SK-N-SH (cell line): ENCODE data around the gene PPP1R2C. TPM values are rescaled to one million over a fixed set of nuclear protein-coding genes. Genes with fewer than 3 reads are reported as not detected.

Experiments
- CTCF ChIA-PET: fragments of 300-600, 350-600 bp; formaldehyde crosslinking; extraction: SDS; loops from one replicate; lab custom pipeline; 2021; lab: Yijun Ruan, JAX
- POLR2A ChIA-PET: fragments of 350-600 bp; sonication (Branson Sonifier 250); formaldehyde crosslinking; extraction: SDS; loops from one replicate; lab custom pipeline; 2020; ENCODE audit warnings: antibody characterized with exemption, inconsistent platforms; lab: Yijun Ruan, JAX
- DNase-seq: peaks from one replicate; pipeline ENCODE4 v3.0.0; 2012
- H2AFZ ChIP-seq: fragments of 200-600 bp; sonication (generic); 2 replicates; pipeline ENCODE4 v1.8.1; 2016; ENCODE audit warnings: antibody characterized with exemption, mild to moderate bottlenecking, low read depth
- H3F3A ChIP-seq: fragments of 200-600 bp; sonication (generic); replicated peaks from 2 replicates; pipeline ENCODE3; 2016; ENCODE audit warnings: antibody characterized with exemption, mild to moderate bottlenecking; ENCODE audit not compliant: insufficient read depth
- H3K27ac ChIP-seq, 2 experiments: fragments of 200-500 bp in 1 of 2; fragments of 200-600 bp in 1 of 2; sonication (Bioruptor generic) in 1 of 2; sonication (generic), shearing (Covaris generic) in 1 of 2; 2 replicates each; pipeline versions ENCODE4 v1.5.1 to v1.6.1; 2014 to 2016; ENCODE audit warnings: low read depth in 2 of 2, inconsistent platforms in 1 of 2, low read length in 1 of 2, mild to moderate bottlenecking in 1 of 2, mixed read lengths in 1 of 2
- H3K27me3 ChIP-seq: fragments of 200-600 bp; sonication (generic), shearing (Covaris generic); 2 replicates; pipeline ENCODE4 v1.6.1; 2016; ENCODE audit warnings: mixed run types; ENCODE audit not compliant: insufficient read depth
- H3K36me3 ChIP-seq, 2 experiments: fragments of 200-500 bp in 1 of 2; fragments of 200-600 bp in 1 of 2; sonication (Bioruptor generic) in 1 of 2; sonication (generic) in 1 of 2; replicated peaks in 1 of 2; 2 replicates each; pipeline versions ENCODE3 to v1.5.1; 2014 to 2016; ENCODE audit warnings: low read length in 1 of 2, mild to moderate bottlenecking in 1 of 2; ENCODE audit not compliant: insufficient read depth in 2 of 2, control insufficient read depth in 1 of 2
- H3K4me1 ChIP-seq, 2 experiments: fragments of 200-500 bp in 1 of 2; fragments of 200-600 bp in 1 of 2; sonication (Bioruptor generic) in 1 of 2; sonication (generic), shearing (Covaris generic) in 1 of 2; 2 replicates each; pipeline versions ENCODE4 v1.5.1 to v1.6.1; 2014 to 2016; ENCODE audit warnings: low read depth in 1 of 2, low read length in 1 of 2, mixed run types in 1 of 2; ENCODE audit not compliant: insufficient read depth in 2 of 2, control insufficient read depth in 1 of 2
- H3K4me2 ChIP-seq: fragments of 200-600 bp; sonication (generic), shearing (Covaris generic); 2 replicates; pipeline ENCODE4 v1.6.1; 2017; ENCODE audit warnings: mixed run types
- H3K4me3 ChIP-seq, 2 experiments: fragments of 200-500 bp in 1 of 2; fragments of 200-600 bp in 1 of 2; sonication (Bioruptor generic) in 1 of 2; sonication (generic), shearing (Covaris generic) in 1 of 2; 2 replicates each; pipeline versions ENCODE4 v1.5.1 to v1.8.1; 2014 to 2016; ENCODE audit warnings: low read depth in 2 of 2, inconsistent platforms in 1 of 2, low read length in 1 of 2, mild to moderate bottlenecking in 1 of 2, mixed read lengths in 1 of 2, moderate library complexity in 1 of 2
- H3K79me2 ChIP-seq: fragments of 200-600 bp; sonication (generic); 2 replicates; pipeline ENCODE4 v1.8.1; 2017; ENCODE audit warnings: mild to moderate bottlenecking; ENCODE audit not compliant: insufficient read depth
- H3K9ac ChIP-seq: fragments of 200-600 bp; sonication (generic); 2 replicates; pipeline ENCODE4 v1.6.1; 2017; ENCODE audit warnings: mixed run types
- H3K9me2 ChIP-seq: fragments of 200-600 bp; sonication (generic); 2 replicates; pipeline ENCODE4 v1.6.1; 2017; ENCODE audit warnings: mixed run types
- H3K9me3 ChIP-seq: fragments of 200-600 bp; sonication (generic); 2 replicates; pipeline ENCODE4 v1.6.1; 2017; ENCODE audit warnings: mixed run types, mild to moderate bottlenecking, moderate library complexity
- H4K20me1 ChIP-seq: fragments of 200-600 bp; sonication (generic); 2 replicates; pipeline ENCODE4 v1.6.1; 2017; ENCODE audit warnings: mild to moderate bottlenecking, mixed run types; ENCODE audit not compliant: insufficient read depth
- CHD2 ChIP-seq: fragments of 150-350 bp; IDR thresholded peaks from 2 replicates; pipeline ENCODE4 v1.6.1; 2018; ENCODE audit warnings: low read length; ENCODE audit not compliant: partially characterized antibody
- EZH2phosphoT487 ChIP-seq: fragments of 200-600 bp; sonication (generic); IDR thresholded peaks from 2 replicates; pipeline ENCODE4 v1.6.1; 2017; ENCODE audit warnings: low read depth, mixed run types, mild to moderate bottlenecking, antibody characterized with exemption, moderate library complexity, borderline replicate concordance
- FOSL2 ChIP-seq: IDR thresholded peaks from 2 replicates; pipeline ENCODE4 v1.4.0; 2012; ENCODE audit warnings: low read depth, mild to moderate bottlenecking, moderate library complexity, borderline replicate concordance
- FOXJ3 ChIP-seq: sonication (generic); formaldehyde crosslinking; IDR thresholded peaks from 2 replicates; pipeline ENCODE4 v1.5.1; 2020; ENCODE audit warnings: mild to moderate bottlenecking, missing genetic modification reagents
- FOXM1 ChIP-seq: IDR thresholded peaks from 2 replicates; pipeline ENCODE4 v1.4.0; 2012; ENCODE audit warnings: low read depth, mild to moderate bottlenecking
- MAX ChIP-seq: IDR thresholded peaks from 2 replicates; pipeline ENCODE4 v1.4.0; 2012; ENCODE audit warnings: low read depth
- MEF2A ChIP-seq: IDR thresholded peaks from 2 replicates; pipeline ENCODE4 v1.4.0; 2012; ENCODE audit warnings: low read depth, borderline replicate concordance
- MXI1 ChIP-seq: IDR thresholded peaks from 2 replicates; pipeline ENCODE4 v1.6.1; 2012; ENCODE audit warnings: mild to moderate bottlenecking, low read depth, low read length, improper control_type of control experiment
- RAD21 ChIP-seq: IDR thresholded peaks from 2 replicates; pipeline ENCODE4 v1.6.1; 2012; ENCODE audit warnings: mild to moderate bottlenecking, low read length
- RCOR1 ChIP-seq: fragments of 150-350 bp; IDR thresholded peaks from 2 replicates; pipeline ENCODE4 v1.6.1; 2017; ENCODE audit warnings: antibody characterized with exemption, low read length
- REST ChIP-seq: IDR thresholded peaks from 2 replicates; pipeline ENCODE4 v1.6.1; 2012; ENCODE audit warnings: mild to moderate bottlenecking, low read depth, low read length, moderate library complexity
- RXRA ChIP-seq: IDR thresholded peaks from 2 replicates; pipeline ENCODE4 v1.4.0; 2012; ENCODE audit warnings: low read depth, mild to moderate bottlenecking, borderline replicate concordance
- SIN3A ChIP-seq: IDR thresholded peaks from 2 replicates; pipeline ENCODE4 v1.6.1; 2012; ENCODE audit warnings: low read depth, mild to moderate bottlenecking, low read length, moderate library complexity, borderline replicate concordance
- USF2 ChIP-seq: fragments of 150-350 bp; IDR thresholded peaks from 2 replicates; pipeline ENCODE4 v1.6.1; 2017; ENCODE audit warnings: antibody characterized with exemption, low read length, low read depth, borderline replicate concordance
- YY1 ChIP-seq: IDR thresholded peaks from 2 replicates; pipeline ENCODE4 v1.4.0; 2012; ENCODE audit warnings: low read depth, mild to moderate bottlenecking
- WGBS: methylation state at CpG from one replicate; pipeline ENCODE4 v1.1.6; 2017; ENCODE audit warnings: low lambda C conversion rate; 5-methylcytosine and 5-hydroxymethylcytosine counted together
- polyA plus RNA-seq, 3 experiments: library from polyadenylated mRNA; depleted of rRNA; stranded (reverse); fragments of >200 nt; gene quantifications; 2 replicates each; pipeline ENCODE4 v1.2.3, GENCODE V29; 2012
- TF ChIP-seq, protein P1 (sequence below): IDR thresholded peaks from 2 replicates; pipeline ENCODE4 v1.4.0; 2012; ENCODE audit warnings: low read depth, borderline replicate concordance

Gene PPP1R2C
- polyA plus RNA-seq, 1 of the 3 experiments (the other 2 are of a cell fraction): not detected

GRCh38 chrX:42754603-42755002, 23.4 kb downstream of the PPP1R2C start:
- no peak for DNase-seq
- no peak overlapping the region for H3K4me2 ChIP-seq
- no peaks in the 10 kb centered on the region for H3K9me3 ChIP-seq
- CTCF ChIA-PET: no interaction called here
- no peaks in the 10 kb centered on the region for H3K27me3 ChIP-seq
- no peaks in the 10 kb centered on the region for H3K9me2 ChIP-seq
- H3K4me1 ChIP-seq: no peaks in the 10 kb centered on the region
- no peaks in the 10 kb centered on the region for H3K36me3 ChIP-seq
- POLR2A ChIA-PET: no interaction called here
- 0% methylated on average over 2 of the region's 2 CpGs for WGBS
- no peak overlapping the region for H3K27ac ChIP-seq
- no peaks in the 10 kb centered on the region for H4K20me1 ChIP-seq
- no peak overlapping the region for H3K4me3 ChIP-seq
- H3F3A ChIP-seq: no peaks in the 10 kb centered on the region
- no peaks in the 10 kb centered on the region for H3K79me2 ChIP-seq
- no peak for TF ChIP-seq REST
- TF ChIP-seq, protein P1, sequence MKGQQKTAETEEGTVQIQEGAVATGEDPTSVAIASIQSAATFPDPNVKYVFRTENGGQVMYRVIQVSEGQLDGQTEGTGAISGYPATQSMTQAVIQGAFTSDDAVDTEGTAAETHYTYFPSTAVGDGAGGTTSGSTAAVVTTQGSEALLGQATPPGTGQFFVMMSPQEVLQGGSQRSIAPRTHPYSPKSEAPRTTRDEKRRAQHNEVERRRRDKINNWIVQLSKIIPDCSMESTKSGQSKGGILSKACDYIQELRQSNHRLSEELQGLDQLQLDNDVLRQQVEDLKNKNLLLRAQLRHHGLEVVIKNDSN: no peak
- no peak for TF ChIP-seq SIN3A
- TF ChIP-seq RCOR1: no peak
- H2AFZ ChIP-seq: no peak overlapping the region
- no peak overlapping the region for H3K9ac ChIP-seq

- no peak overlapping the region for H3K27ac ChIP-seq
- H3K9ac ChIP-seq: no peak overlapping the region
- H3K4me3 ChIP-seq: no peak overlapping the region
- H3K9me2 ChIP-seq: no peaks in the 10 kb centered on the region
- no peak overlapping the region for H3K4me2 ChIP-seq
- WGBS: 0% methylated on average over 2 of the region's 2 CpGs
- no peaks in the 10 kb centered on the region for H3K36me3 ChIP-seq
- H3F3A ChIP-seq: no peaks in the 10 kb centered on the region
- H3K27me3 ChIP-seq: no peaks in the 10 kb centered on the region
- ChIA-PET POLR2A (no interaction called here), CTCF (no interaction called here)
- H3K79me2 ChIP-seq: no peaks in the 10 kb centered on the region
- no peak overlapping the region for H2AFZ ChIP-seq
- TF ChIP-seq MEF2A (no peak), USF2 (no peak), MXI1 (no peak), CHD2 (no peak), FOSL2 (no peak), RCOR1 (no peak), FOXM1 (no peak), MAX (no peak), RXRA (no peak), FOXJ3 (CRISPR knock-in tag) (no peak), YY1 (no peak), RAD21 (no peak), EZH2phosphoT487 (no peak)
- H3K9me3 ChIP-seq: no peaks in the 10 kb centered on the region
- no peaks in the 10 kb centered on the region for H4K20me1 ChIP-seq
- no peak for DNase-seq
- H3K4me1 ChIP-seq: no peaks in the 10 kb centered on the region
Measured at GRCh38 chrX:42754115-42754514, 23.8 kb downstream of the PPP1R2C start.
